HEK293 (cell line): ENCODE data around the gene C19orf38.

Experiments
- CTCF ChIA-PET: fragments of 350-600 bp; formaldehyde crosslinking; extraction: SDS; loops from one replicate; lab custom pipeline; 2021; ENCODE audit warnings: antibody characterized with exemption; lab: Yijun Ruan, JAX
- POLR2A ChIA-PET: fragments of 300-600 bp; formaldehyde crosslinking; extraction: SDS; loops from one replicate; lab custom pipeline; 2020; ENCODE audit warnings: antibody characterized with exemption, inconsistent platforms; lab: Yijun Ruan, JAX
- H3K27ac ChIP-seq: fragments of 200-500 bp; sonication (Bioruptor generic); 2 replicates; pipeline ENCODE4 v1.5.1; 2014; ENCODE audit warnings: low read depth, low read length, control low read depth, inconsistent platforms; ENCODE audit errors: extremely low read depth
- H3K36me3 ChIP-seq, 2 experiments: fragments of 200-500 bp in 1 of 2; sonication (Bioruptor generic) in 1 of 2; 1 replicate in 1 of 2; 2 replicates in 1 of 2; pipeline ENCODE4 v1.5.1; 2014 to 2017; ENCODE audit warnings: inconsistent platforms in 2 of 2, low read length in 2 of 2; ENCODE audit not compliant: control insufficient read depth in 2 of 2, insufficient read depth in 1 of 2
- H3K4me1 ChIP-seq: fragments of 200-500 bp; sonication (Bioruptor generic); 2 replicates; pipeline ENCODE4 v1.5.1; 2014; ENCODE audit warnings: mild to moderate bottlenecking, low read length, inconsistent platforms; ENCODE audit not compliant: control insufficient read depth, insufficient read depth
- H3K4me3 ChIP-seq: 2 replicates; pipeline ENCODE4 v1.5.1; 2011; ENCODE audit warnings: low read depth, mild to moderate bottlenecking, control low read depth, low read length, moderate library complexity
- H3K9me3 ChIP-seq: fragments of 200-500 bp; sonication (Bioruptor generic); 2 replicates; pipeline ENCODE4 v1.5.1; 2014; ENCODE audit warnings: low read depth, low read length, inconsistent platforms; ENCODE audit not compliant: control insufficient read depth, insufficient read depth
- SCRT2 ChIP-seq: fragments of 450-650 bp; formaldehyde crosslinking; IDR thresholded peaks from 2 replicates; pipeline ENCODE4 v1.5.1; 2016; ENCODE audit warnings: missing biosample characterization, missing genetic modification characterization
- WT1 ChIP-seq: fragments of 450-650 bp; formaldehyde crosslinking; IDR thresholded peaks from 2 replicates; pipeline ENCODE4 v1.5.1; 2016; ENCODE audit warnings: missing biosample characterization, missing genetic modification characterization
- ZBTB17 ChIP-seq: fragments of 450-650 bp; formaldehyde crosslinking; IDR thresholded peaks from 2 replicates; pipeline ENCODE4 v1.5.1; 2016; ENCODE audit warnings: missing biosample characterization, missing genetic modification characterization
- ZIC2 ChIP-seq: fragments of 450-650 bp; formaldehyde crosslinking; IDR thresholded peaks from 2 replicates; pipeline ENCODE4 v1.5.1; 2016; ENCODE audit warnings: missing biosample characterization, missing genetic modification characterization
- ZNF114 ChIP-seq: fragments of 450-650 bp; formaldehyde crosslinking; IDR thresholded peaks from 2 replicates; pipeline ENCODE4 v1.5.0; 2017; ENCODE audit warnings: missing biosample characterization, missing genetic modification characterization
- ZNF121 ChIP-seq: fragments of 450-650 bp; formaldehyde crosslinking; IDR thresholded peaks from 2 replicates; pipeline ENCODE4 v1.5.1; 2016; ENCODE audit warnings: missing biosample characterization, missing genetic modification characterization
- ZNF423 ChIP-seq: fragments of 450-650 bp; formaldehyde crosslinking; IDR thresholded peaks from 2 replicates; pipeline ENCODE4 v1.5.1; 2016; ENCODE audit warnings: missing biosample characterization, missing genetic modification characterization
- ZNF510 ChIP-seq: fragments of 450-650 bp; formaldehyde crosslinking; IDR thresholded peaks from 2 replicates; pipeline ENCODE4 v1.5.1; 2018; ENCODE audit warnings: mild to moderate bottlenecking, missing genetic modification characterization, missing biosample characterization; ENCODE audit not compliant: insufficient replicate concordance
- ZNF600 ChIP-seq: fragments of 450-650 bp; formaldehyde crosslinking; IDR thresholded peaks from 2 replicates; pipeline ENCODE4 v1.5.1; 2016; ENCODE audit warnings: missing biosample characterization, missing genetic modification characterization
- ZNF664 ChIP-seq: fragments of 450-650 bp; formaldehyde crosslinking; IDR thresholded peaks from 2 replicates; pipeline ENCODE4 v1.5.1; 2016; ENCODE audit warnings: missing biosample characterization, missing genetic modification characterization
- TF ChIP-seq, protein P1 (sequence below): fragments of 450-650 bp; formaldehyde crosslinking; optimal IDR thresholded peaks from 2 replicates; pipeline ENCODE3; 2016; ENCODE audit warnings: missing biosample characterization, mild to moderate bottlenecking, missing genetic modification characterization
- TF ChIP-seq, protein P2 (sequence below): fragments of 450-650 bp; formaldehyde crosslinking; IDR thresholded peaks from 2 replicates; pipeline ENCODE4 v1.5.1; 2017; ENCODE audit warnings: missing biosample characterization, missing genetic modification characterization
- TF ChIP-seq, protein P3 (sequence below): fragments of 450-650 bp; formaldehyde crosslinking; IDR thresholded peaks from 2 replicates; pipeline ENCODE4 v1.5.1; 2016; ENCODE audit warnings: missing biosample characterization, missing genetic modification characterization
- TF ChIP-seq, protein P4 (sequence below): fragments of 450-650 bp; formaldehyde crosslinking; IDR thresholded peaks from 2 replicates; pipeline ENCODE4 v1.5.1; 2016; ENCODE audit warnings: missing biosample characterization, missing genetic modification characterization
- TF ChIP-seq, protein P5 (sequence below): fragments of 450-650 bp; formaldehyde crosslinking; IDR thresholded peaks from 2 replicates; pipeline ENCODE4 v1.5.1; 2016; ENCODE audit warnings: missing biosample characterization, missing genetic modification characterization
- TF ChIP-seq, protein P6 (sequence below): fragments of 450-650 bp; formaldehyde crosslinking; IDR thresholded peaks from 2 replicates; pipeline ENCODE4 v1.5.1; 2016; ENCODE audit warnings: missing biosample characterization, missing genetic modification characterization

The C19orf38 gene

DNA sequence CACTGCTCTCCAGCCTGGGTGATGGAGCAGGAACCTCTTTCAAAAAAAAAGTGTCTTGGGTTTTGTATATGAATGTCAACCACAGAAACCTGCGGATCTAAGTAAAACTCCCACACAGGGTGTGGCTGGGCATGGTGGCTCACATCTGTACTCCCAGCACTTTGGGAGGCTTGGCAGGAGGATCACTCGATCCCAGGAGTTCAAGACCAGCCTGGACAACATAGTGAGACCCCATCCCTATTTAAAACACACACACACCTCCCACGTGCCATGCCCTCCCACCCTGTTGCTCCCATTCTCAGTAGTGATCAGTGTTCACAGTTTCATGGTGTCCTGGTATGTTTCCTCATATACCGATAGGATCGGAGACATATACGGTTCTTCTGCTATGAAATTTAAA is 21.4 kb upstream of the C19orf38 start:
- Histone ChIP-seq H3K4me3 (no peak overlapping the region), H3K4me1 (no peaks in the 10 kb centered on the region), H3K27ac (no peak overlapping the region), H3K9me3 (no peaks in the 10 kb centered on the region), H3K36me3 (peaks cover 21 to 70% of the 10 kb centered on the region in 2 experiments; a peak in 2 of 3 replicates)
- POLR2A ChIA-PET, result interaction anchor here (0.7 to 2.7 kb wide), 2 partner anchors 9 to 102 kb away, joined by 3 to 11 read pairs; partner anchors contain the start of gene TMED1
- CTCF ChIA-PET, result interaction anchor here (0.7 kb wide), 1 partner anchor 512 kb away, joined by 3 read pairs; no protein-coding TSS in a partner anchor
- peak; percentile 76; the same call in 1 of the 2 replicates for TF ChIP-seq ZNF121 (tag by site-specific recombination)
- TF ChIP-seq, protein P1, sequence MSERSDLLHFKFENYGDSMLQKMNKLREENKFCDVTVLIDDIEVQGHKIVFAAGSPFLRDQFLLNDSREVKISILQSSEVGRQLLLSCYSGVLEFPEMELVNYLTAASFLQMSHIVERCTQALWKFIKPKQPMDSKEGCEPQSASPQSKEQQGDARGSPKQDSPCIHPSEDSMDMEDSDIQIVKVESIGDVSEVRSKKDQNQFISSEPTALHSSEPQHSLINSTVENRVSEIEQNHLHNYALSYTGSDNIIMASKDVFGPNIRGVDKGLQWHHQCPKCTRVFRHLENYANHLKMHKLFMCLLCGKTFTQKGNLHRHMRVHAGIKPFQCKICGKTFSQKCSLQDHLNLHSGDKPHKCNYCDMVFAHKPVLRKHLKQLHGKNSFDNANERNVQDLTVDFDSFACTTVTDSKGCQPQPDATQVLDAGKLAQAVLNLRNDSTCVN, result no peak
- no peak for TF ChIP-seq ZNF510 (tag by site-specific recombination)
- peak; percentile 57; the same call in 1 of the 2 replicates for TF ChIP-seq SCRT2 (tag by site-specific recombination)
- TF ChIP-seq ZBTB17, result no peak

DNA sequence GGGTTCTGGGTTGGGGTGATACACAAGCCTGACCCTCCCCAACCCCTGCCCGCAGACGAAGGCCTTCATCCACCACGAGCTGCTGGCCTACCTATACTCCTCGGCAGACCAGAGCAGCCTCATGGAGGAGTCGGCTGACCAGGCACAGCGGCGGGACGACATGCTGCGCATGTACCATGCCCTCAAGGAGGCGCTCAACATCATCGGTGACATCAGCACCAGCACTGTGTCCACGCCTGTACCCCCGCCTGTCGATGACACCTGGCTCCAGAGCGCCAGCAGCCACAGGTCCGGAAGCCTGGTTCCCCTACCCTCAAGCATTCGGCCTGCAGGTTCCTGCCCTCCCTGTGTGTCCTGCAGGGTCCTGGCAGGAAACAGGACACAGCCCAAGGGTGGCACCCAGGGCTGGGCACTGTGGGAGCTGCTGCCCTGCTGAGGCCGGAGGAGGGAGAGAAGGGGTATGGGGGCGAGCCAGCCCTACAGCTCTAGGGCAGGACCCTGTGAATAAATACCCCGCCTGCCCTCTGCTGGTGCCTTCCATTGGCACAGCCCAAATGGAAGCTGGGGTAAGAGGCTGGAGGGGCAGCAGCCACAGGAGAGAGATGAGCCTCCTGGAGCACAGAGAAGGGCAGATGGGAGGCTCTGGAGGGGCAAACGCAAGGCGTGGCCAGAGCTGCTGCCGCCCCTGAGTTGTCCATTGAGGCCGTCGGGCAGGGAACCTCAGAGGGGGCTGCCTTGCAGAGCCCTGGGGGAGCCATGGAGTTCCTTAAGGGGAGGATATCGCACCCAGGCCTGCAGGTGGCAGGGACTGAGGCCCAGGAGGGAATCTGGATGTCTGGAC is 19.0 kb upstream of the C19orf38 start:
- Histone ChIP-seq H3K9me3 (no peaks in the 10 kb centered on the region), H3K36me3 (peaks cover 14 to 81% of the 10 kb centered on the region in 2 experiments; a peak in 2 of 3 replicates)
- POLR2A ChIA-PET, result interaction anchor here (1.1 kb wide), 1 partner anchor 112 kb away, joined by 4 read pairs; the partner anchor contains the start of gene DNM2
- TF ChIP-seq SCRT2 (tag by site-specific recombination) (peak; percentile 64; the same call in 1 of the 2 replicates), WT1 (no peak), ZNF114 (no peak), ZNF423 (tag by site-specific recombination) (no peak), ZNF600 (tag by site-specific recombination) (peak; percentile 94), ZIC2 (tag by site-specific recombination) (peak; percentile 79), ZNF664 (tag by site-specific recombination) (no peak)
- TF ChIP-seq, protein P2, sequence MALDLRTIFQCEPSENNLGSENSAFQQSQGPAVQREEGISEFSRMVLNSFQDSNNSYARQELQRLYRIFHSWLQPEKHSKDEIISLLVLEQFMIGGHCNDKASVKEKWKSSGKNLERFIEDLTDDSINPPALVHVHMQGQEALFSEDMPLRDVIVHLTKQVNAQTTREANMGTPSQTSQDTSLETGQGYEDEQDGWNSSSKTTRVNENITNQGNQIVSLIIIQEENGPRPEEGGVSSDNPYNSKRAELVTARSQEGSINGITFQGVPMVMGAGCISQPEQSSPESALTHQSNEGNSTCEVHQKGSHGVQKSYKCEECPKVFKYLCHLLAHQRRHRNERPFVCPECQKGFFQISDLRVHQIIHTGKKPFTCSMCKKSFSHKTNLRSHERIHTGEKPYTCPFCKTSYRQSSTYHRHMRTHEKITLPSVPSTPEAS (tag by site-specific recombination), result no peak
- TF ChIP-seq, protein P3, sequence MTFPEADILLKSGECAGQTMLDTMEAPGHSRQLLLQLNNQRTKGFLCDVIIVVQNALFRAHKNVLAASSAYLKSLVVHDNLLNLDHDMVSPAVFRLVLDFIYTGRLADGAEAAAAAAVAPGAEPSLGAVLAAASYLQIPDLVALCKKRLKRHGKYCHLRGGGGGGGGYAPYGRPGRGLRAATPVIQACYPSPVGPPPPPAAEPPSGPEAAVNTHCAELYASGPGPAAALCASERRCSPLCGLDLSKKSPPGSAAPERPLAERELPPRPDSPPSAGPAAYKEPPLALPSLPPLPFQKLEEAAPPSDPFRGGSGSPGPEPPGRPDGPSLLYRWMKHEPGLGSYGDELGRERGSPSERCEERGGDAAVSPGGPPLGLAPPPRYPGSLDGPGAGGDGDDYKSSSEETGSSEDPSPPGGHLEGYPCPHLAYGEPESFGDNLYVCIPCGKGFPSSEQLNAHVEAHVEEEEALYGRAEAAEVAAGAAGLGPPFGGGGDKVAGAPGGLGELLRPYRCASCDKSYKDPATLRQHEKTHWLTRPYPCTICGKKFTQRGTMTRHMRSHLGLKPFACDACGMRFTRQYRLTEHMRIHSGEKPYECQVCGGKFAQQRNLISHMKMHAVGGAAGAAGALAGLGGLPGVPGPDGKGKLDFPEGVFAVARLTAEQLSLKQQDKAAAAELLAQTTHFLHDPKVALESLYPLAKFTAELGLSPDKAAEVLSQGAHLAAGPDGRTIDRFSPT (tag by site-specific recombination), result peak; percentile 70; the same call in 1 of the 2 replicates
- TF ChIP-seq, protein P4, sequence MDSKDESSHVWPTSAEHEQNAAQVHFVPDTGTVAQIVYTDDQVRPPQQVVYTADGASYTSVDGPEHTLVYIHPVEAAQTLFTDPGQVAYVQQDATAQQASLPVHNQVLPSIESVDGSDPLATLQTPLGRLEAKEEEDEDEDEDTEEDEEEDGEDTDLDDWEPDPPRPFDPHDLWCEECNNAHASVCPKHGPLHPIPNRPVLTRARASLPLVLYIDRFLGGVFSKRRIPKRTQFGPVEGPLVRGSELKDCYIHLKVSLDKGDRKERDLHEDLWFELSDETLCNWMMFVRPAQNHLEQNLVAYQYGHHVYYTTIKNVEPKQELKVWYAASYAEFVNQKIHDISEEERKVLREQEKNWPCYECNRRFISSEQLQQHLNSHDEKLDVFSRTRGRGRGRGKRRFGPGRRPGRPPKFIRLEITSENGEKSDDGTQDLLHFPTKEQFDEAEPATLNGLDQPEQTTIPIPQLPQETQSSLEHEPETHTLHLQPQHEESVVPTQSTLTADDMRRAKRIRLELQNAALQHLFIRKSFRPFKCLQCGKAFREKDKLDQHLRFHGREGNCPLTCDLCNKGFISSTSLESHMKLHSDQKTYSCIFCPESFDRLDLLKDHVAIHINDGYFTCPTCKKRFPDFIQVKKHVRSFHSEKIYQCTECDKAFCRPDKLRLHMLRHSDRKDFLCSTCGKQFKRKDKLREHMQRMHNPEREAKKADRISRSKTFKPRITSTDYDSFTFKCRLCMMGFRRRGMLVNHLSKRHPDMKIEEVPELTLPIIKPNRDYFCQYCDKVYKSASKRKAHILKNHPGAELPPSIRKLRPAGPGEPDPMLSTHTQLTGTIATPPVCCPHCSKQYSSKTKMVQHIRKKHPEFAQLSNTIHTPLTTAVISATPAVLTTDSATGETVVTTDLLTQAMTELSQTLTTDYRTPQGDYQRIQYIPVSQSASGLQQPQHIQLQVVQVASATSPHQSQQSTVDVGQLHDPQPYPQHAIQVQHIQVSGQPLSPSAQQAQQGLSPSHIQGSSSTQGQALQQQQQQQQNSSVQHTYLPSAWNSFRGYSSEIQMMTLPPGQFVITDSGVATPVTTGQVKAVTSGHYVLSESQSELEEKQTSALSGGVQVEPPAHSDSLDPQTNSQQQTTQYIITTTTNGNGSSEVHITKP, result peak; percentile 40; the same call in 1 of the 2 replicates
- TF ChIP-seq, protein P5, sequence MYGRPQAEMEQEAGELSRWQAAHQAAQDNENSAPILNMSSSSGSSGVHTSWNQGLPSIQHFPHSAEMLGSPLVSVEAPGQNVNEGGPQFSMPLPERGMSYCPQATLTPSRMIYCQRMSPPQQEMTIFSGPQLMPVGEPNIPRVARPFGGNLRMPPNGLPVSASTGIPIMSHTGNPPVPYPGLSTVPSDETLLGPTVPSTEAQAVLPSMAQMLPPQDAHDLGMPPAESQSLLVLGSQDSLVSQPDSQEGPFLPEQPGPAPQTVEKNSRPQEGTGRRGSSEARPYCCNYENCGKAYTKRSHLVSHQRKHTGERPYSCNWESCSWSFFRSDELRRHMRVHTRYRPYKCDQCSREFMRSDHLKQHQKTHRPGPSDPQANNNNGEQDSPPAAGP, result 0 out of 2 replicates have a peak, but pooled peaks have one; percentile 26
- TF ChIP-seq, protein P6, sequence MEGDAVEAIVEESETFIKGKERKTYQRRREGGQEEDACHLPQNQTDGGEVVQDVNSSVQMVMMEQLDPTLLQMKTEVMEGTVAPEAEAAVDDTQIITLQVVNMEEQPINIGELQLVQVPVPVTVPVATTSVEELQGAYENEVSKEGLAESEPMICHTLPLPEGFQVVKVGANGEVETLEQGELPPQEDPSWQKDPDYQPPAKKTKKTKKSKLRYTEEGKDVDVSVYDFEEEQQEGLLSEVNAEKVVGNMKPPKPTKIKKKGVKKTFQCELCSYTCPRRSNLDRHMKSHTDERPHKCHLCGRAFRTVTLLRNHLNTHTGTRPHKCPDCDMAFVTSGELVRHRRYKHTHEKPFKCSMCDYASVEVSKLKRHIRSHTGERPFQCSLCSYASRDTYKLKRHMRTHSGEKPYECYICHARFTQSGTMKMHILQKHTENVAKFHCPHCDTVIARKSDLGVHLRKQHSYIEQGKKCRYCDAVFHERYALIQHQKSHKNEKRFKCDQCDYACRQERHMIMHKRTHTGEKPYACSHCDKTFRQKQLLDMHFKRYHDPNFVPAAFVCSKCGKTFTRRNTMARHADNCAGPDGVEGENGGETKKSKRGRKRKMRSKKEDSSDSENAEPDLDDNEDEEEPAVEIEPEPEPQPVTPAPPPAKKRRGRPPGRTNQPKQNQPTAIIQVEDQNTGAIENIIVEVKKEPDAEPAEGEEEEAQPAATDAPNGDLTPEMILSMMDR (tag by site-specific recombination), result peak; percentile 8; the same call in 1 of the 2 replicates
- TF ChIP-seq, all 188 proteins: peak for 7
- CTCF ChIA-PET, result interaction anchor here (0.5 to 2.5 kb wide), 8 partner anchors 8 to 121 kb away, joined by 3 to 13 read pairs (median 4); partner anchors contain the start of gene DNM2
- Histone ChIP-seq H3K27ac (no peak overlapping the region), H3K4me1 (no peaks in the 10 kb centered on the region), H3K4me3 (no peak overlapping the region)
